ENCODE results near the gene RALGPS2.
"Not testable (repeated sequence)": the region's sequence is repeated elsewhere in the genome, so short reads cannot be mapped to it uniquely, and the experiment has no call there.

RALGPS2 gene

DNA sequence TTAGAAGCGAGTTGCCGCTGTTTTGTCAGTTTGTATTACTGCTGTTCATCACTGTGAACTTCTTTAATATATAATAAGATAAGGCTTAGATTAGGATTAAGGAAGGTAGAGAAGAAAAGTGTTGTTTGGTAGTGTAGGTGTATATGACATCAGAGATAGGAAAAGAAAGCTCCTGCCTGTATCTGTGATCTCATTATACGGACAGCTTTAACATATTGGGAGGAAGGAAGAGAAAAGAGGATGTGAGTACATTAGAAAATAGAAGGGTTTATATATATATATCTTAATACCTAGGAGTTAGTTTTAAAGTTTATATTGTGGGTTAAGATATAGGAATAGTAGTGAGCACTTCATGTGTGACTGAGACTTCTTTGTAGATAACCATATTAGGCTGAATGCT lies 71.0 kb downstream of the RALGPS2 start:
- no peak for DNase-seq

DNA sequence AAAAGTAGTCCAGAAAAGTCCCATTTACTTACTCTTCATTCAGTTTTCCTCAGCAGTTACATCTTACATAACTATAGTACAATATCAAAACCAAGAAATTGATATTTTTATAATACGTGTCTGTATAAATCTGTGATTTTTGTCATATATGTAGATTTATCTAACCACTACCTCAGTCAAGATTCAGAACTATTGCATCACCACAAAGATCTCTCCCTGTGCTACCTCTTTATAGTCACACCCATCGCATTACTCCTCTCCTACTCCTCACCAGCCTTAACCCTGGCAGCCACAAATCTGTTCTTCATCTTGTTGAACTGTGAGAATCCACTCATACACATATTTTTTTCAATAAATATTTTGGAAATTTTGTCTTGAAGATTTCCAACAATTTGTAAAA lies 72.5 kb downstream of the RALGPS2 start:
- no peak for DNase-seq

DNA sequence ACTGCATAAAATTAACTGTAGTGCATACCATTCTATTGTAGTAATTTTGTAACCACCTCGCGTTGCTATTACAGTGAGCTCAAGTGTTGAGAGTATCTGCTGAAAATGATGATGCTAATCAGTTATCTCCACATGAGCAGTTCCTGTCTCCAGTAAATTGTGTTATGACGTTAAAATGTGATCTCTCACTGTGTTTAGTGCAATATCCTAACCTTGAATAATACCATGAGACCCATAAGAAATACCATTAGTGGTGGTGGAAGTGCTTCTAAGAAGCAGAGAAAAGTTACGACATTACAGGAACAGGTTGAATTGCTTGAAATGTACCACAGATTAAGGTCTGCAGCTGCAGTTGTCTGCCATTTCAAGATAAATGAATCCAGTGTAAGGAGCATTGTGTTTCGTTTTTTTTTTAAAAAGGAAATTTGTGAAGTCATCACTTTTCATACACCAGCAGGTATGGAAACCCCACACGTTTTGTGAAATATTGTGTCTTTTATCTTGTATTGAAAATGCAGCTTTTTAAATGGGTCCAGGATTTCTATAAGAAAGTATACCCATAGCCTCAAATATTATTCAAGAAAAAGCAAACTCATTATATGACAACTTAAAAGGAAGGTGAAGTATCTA lies 73.3 kb downstream of the RALGPS2 start:
- DNase-seq: no peak

DNA sequence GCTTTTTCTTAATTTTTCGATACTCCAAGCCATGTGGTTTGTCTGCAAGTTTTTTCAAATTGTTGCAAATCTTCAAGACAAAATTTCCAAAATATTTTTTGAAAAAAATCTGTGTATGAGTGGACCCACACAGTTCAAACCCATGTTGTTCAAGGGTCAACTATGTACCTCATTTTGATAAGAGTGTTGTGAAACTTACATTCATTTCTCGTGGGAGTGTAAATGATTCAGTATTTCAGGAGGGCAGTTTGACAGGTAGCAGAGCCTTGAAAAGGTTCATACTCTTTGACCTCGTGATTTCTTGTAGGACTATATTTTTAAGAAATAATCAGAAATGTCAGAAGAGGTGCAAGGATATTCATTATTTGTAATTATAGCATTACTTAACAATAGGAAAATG lies 77.8 kb downstream of the RALGPS2 start:
- DNase-seq: no peak

DNA sequence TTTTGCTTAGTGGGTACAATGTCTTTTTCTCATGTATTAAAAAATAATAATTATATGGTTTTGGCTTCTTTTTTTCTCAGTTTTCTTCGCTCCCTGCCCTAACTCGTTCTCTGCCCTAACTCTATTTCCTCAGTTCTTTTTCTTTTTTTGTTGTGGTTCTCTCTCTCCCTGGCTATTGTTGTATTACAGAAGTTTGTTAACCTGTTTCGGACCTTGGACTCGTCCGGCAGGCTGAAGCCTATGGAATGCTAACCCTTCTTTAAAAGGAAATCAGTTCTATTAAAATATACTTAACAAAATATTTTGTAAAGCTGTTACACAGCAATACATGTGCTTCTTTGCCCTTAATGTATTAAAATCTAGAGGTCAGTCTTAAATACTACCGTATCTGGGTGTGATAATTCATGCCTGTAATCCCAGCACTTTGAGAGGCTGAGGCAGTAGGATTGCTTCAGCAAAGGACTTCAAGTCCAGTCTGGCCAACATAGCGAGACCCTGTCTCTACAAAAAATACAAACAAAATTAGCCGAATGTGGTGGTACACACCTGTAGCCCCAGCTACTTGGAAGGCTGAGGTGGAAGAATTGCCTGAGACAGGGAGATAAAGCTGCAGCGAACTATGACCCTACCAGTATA lies 81.7 kb downstream of the RALGPS2 start:
- DNase-seq: no peak

DNA sequence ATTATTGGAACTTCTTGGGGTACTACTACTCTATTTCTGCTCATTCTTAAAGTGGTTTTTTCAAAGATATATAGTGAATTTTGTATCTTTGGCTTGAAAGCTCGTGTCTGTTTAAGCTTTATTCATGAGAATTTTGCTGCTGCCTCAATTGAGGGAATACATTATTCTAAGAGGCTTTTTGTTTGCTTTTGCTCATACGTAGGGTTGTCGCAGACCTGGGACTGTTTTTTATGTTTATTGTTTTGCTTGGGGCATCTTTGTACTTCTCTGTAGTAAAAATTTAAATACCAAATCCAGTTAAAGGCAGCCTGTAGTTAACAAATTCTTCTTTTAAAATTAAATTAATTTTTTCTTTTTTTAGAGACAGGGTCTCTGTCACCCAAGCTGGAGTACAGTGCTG lies 83.5 kb downstream of the RALGPS2 start:
- no peak for DNase-seq

DNA sequence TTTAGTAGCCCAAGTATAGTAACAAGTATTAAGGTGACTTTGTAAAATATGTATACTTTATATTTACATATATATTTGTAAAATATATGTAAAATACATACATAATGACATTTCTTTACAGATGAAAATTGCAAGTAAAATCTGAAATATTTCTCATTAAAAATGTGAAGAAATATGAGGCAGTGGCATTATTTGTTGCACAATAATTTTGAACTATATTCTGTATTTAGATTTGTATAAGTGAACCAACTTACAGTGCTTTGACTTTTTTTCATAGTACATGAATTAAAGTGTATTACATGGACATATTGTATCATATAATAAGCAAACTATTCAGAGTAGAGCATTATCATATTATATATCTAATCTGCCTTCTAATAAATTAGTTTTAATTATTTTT lies 85.5 kb downstream of the RALGPS2 start:
- DNase-seq: no peak

DNA sequence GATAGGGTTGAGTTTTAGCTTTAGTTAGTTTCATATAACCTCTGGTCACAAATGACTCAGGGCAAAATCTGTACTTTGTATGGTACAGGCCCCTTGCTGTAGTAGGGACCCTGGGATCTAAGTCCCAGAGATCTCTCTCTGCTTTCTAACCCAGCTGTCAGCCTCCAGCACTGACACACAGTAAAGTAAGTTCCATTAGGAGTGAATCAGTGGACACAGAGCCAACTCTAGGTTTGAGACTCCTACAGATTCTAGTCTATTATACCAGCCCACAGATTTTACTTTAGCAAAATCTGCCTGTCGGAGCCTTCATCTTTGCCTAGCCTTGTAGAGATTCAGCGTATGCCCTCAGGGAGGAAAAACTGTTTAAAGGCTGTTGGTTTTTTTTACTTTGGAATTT lies 93.4 kb downstream of the RALGPS2 start:
- DNase-seq: no peak

DNA sequence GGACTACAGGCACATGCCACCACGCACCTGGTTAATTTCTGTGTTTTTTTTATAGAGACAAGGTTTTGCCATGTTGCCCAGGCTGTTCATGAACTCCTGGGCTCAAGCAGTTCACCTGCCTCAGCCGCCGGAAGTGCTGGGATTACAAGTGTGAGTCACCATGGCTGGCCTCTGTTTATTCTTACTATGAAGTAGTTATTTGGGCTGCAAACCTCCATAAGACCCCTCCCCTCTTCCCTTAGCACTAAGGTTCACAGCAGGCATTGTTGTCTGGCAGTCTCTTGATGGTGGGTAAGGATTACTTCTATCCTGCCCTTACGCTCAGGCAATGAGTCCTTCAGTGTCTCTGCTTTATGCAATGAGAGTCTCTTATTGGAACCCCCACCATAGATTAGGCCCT lies 94.1 kb downstream of the RALGPS2 start:
- no peak for DNase-seq

DNA sequence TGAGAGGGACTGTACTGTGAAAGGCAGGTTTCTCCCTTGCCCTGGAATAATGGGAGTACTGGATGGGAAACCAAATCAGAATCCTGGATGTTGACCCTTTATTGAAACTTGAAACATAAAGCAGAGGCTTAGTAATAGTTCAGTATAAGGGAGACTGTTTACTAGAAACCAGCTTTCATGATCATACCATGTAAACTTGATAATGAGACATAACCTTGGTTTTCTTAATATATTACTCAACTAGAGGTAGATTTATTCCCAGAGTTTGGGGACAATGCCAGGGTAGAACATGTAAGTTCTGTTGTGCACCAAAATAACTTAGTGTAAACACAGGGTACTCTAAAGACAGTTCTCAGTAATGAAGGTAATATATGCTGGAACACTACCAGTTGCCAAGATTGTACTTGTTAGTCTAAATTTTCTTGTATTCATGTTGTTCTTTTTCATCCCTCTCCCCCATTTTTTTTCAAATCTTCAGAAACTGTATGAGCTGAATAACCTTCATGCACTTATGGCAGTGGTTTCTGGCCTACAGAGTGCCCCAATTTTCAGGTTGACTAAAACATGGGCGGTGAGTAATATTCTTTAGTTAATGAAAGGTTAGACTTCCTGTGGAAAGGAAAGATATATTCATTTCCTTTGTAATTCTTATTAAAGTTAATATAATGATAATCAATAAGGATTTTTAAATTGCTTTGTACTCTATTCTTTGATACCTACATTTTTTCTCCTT lies 96.3 kb downstream of the RALGPS2 start:
- no peak for DNase-seq

DNA sequence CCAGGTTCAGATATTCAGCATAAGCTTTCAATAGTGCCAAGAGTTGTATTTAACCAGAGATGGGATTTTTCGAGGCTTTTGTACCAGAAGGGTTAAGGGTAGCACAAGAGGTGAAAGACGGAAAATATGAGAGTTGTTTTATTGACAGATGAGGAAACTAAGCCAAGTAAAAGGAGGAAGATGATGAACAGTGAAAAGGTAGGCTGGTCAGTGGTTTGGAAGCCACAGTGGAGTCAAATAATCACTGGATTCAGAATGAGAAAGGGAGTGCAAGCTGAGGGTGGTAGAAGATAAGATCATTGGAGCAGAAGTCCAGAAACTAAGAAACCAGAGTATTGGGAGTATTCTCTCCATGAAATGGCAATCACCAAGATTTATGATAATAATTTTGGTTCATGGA lies 100.1 kb downstream of the RALGPS2 start:
- DNase-seq: no peak

DNA sequence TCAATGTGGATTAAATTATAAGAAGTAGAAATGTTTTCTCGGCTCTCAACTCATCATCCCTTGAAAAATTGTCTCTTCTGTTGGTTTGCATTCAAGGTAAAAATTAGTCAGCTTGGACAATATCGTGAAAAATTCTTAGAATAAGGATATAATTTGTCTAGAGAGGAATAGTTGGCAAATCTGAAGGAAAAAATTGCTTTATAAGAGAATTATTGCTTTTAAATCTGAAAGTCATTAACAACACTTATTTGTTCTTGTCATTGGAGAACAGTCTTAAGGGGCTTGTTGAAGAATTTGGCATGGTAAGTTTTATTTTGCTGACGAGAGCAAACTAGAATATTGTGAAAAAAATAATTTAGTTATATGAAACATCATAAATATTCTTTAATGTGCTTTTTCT lies 119.4 kb downstream of the RALGPS2 start:
- DNase-seq: no peak

DNA sequence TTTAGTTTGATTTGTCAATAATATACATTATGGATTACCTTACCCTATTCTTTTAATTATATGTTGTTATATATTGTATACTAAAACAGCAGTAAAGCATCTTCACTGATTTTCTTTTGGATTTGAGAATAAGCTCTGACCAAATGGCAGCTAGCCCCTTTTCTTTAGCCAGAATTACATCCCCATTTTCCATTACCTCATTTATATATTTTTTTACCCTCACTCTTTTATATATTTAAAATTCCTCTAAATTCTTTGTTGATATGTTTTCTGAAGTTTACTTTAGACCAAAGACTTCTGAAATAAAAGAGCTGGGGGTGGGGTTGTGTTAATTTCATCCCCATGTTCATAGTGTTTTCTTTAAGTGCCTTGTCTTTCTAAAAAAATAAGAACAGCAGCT lies 121.3 kb downstream of the RALGPS2 start:
- DNase-seq: no peak

DNA sequence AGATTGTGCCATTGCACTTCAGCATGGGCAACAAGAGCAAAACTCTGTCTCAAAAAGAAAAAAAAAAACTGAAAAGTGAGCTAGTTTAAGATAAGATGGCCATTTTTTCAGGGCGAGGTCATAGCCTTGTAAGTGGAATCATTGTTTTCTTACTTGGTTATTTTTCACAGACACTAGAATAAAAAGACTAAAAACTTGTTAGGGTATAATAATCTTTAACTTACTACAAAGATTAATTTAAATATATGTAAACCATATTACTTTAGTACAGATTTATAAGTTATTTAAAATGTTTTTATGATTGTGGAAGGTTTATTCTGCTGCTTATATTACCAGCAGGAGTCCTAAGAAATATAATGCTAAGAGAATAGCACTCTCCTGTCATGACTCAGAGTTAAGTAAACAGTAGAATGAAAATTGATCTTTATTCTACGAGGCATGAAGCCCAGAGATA lies 122.4 kb downstream of the RALGPS2 start:
- DNase-seq: no peak

DNA sequence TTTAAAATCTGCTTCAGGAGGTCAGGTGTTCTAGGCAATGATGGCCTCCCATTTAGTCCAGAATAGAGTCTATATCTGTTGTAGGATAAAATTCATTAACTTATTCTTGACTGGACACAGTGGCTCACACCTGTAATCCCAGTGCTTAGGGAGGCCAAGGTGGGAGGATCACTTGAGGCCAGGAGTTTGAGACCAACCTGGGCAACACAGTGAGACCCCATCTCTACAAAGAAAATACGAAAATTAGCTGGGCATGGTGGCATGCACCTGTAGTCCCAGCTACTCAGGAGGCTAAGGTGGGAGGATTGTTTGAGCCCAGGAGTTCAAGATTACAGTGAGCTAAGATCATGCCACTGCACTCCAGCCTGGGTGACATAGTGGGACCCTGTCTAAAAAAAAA lies 122.9 kb downstream of the RALGPS2 start:
- not testable (repeated sequence) for DNase-seq

DNA sequence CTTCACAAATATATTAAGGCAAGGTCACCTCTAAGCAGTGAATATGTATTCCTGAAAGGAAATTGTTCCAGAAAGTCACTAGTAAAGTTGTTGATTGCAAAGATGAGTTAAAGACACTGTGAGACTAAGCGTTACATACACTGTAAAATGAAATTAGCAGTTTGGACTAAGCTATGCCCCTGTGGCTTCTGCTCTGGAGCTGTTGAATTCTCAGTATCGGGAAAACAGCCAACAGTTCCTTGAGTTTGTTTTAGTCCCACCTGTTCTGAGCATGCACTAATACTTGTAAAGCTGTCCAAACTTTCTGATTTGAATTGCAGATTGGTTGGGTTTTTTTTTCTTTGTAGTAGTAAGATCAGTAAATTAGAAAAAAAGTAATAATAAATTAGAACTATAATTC lies 124.9 kb downstream of the RALGPS2 start:
- no peak for DNase-seq

DNA sequence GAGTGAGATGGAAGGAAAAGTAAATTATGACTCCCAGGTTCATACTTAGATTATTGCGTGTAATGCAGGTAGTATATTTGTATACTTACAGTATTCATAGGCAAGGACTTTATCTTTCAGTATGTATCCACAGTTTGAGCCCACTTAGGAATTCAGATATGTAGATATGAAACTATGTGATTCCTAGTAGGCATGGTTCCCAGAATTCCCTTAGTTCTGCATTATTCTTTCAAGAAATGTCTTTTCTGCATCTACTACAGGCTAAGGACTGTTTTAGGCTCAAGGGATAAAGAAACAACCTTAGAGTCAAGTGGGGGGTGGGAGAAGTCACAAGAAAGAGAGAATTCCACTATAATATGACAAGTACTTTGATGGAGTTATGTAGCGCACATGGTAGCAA lies 132.1 kb downstream of the RALGPS2 start:
- DNase-seq: no peak

DNA sequence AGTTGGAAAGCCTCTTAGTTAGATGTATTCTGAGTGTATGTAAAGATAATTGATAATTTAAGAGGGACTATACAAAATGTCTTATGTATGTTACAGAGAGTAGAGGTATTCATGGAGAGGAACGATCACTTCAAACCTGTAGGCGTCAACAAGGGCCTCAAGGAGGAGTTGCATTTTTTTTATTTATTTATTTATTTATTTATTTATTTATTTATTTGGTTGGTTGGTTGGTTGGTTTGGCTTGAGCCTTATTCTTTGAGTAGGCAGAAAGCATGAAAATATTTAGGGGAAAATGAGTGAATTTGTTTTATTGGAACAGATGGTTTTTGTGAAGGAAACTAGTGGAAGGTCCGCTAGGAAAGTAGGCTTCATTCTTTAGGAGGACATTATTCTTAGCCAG lies 137.4 kb downstream of the RALGPS2 start:
- no peak for DNase-seq

DNA sequence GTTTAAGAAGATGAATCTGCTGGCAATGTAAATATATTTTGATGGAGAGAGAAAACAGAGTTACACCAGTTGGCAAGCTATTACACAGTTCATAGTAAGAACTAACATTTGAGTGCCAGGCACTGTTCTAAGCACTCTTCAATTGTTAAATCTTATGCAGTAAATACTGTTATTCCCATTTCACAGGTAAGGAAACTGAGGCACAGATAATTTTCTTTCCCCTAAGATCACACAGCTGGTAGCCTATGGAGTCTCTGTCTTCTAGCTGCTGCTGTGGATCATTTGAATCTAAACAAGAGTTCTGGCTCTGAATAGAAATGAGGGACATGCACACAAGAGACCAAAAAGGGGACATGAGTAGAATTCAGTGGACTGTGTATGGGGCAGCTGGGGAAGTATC lies 137.8 kb downstream of the RALGPS2 start:
- no peak for DNase-seq

DNA sequence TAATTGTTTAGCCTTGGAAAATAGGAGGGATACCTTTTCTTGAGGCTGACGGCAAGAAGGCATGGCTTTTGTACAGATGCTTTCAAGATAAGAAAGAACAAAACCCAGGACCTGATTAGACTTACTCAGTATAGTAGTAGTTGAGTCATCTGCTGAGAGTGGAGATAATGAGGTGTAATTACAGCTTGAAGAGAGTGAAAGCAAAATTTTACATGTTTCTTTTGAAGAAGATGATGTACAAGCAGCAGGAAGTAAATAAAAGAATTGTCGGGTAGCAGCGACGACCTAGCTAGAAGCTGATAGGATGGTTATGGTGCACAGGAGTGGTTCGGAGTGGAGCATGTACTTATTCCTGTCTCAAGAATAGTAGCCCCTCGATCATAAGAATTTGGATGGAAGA lies 139.3 kb downstream of the RALGPS2 start:
- no peak for DNase-seq

DNA sequence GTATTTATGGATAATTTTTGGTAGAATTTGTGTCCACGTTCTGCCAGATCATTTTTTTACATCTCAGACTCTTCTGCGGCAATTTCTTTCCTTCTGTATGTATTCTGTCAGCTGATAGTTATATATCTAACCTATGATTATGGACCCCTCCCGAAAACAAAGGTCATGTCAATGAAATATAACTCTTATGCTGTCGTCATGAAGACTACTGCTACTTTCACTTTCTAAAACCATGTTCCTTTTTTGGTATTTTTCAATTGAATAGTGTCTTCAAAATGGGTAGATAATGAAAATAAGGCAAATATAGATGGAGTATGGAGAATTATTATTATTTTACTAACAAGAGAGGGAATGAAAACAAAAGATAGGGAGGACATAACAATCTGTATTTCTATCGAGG lies 142.6 kb downstream of the RALGPS2 start:
- DNase-seq: no peak

DNA sequence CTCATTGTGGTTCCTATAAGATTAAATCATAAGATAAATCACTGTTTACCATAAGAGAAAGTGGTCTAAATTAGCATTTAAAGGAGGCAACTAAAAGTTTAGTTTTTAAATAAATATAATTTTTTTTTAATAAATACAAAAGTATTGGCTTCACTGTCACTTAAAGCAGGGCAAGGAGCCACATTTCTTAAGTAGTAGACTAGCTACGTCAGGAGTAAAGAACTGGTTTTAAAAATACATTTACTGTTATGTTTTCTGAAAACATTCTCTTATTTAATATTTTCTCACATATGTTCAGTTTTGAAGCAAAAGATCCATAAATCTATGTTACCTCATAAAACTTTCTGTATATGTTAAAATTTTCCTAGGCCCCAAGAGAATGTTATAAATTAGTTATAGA lies 143.7 kb downstream of the RALGPS2 start:
- no peak for DNase-seq

DNA sequence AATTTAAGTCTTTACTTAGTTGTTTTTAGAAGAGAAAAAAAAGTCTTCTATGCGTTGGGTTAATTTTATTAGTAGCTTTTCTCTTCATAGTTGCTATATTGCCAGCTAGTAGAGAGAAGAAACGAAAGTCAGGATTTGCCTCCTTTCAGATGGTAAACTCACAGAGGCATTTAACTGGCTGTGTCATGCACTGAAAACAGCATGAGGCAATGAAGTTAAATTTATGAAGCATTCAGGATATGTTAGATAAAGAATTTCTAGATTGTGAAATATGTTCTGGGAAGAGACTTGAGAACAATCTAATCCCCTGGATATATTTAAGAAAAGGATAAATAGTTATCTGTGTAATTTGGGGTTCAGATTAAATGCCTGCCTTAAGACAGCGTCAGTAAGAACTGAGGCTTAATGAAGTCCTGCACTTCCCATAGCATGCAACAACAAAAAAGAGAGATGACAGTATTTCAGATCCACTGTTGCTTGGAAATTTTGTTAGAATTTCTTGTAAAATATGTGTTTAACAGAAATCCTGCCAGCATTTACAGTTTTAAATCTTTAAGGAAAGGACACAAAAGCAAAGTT lies 144.2 kb downstream of the RALGPS2 start:
- DNase-seq: no peak

DNA sequence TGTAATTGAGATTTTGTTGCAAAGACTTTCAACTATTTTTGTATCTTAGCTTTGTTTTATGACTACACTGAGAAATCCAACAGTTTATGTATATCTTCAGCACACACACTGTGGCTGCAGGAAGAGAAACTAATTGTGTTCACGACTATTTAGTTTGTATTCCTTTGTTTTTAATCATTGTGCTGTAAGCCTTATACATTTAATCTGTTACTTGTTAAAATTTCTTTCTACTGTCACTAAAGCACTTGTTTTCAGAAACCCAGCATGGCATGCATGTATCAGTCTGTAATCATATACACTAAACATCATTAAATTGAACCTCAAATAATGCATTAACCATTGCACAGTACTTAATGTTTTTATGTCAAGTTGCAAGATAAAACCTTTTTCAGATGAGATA lies 145.2 kb downstream of the RALGPS2 start:
- DNase-seq: no peak

Data from NCI-H2171 (cell line).